Breast epithelium (tissue), 4 donors: ENCODE measurements around the gene CXCL16. TPM values are rescaled to one million over a fixed set of nuclear protein-coding genes. Genes with fewer than 3 reads are reported as not detected.
A peak's percentile ranks its signal among the peaks of the same experiment; 100 is the strongest.

Source experiments
- DNase-seq, 2 donors: peaks; one replicate each; pipeline ENCODE4 v3.0.0-alpha.2; 2019; ENCODE audit warnings: low spot score in 2 of 2
- H3K27ac ChIP-seq, 2 donors: fragments of 200-600 bp; sonication (generic) in 1 of 2; one replicate each; pipeline ENCODE4 v1.5.1; 2016 to 2019; ENCODE audit warnings: mild to moderate bottlenecking in 1 of 2
- H3K27me3 ChIP-seq, 2 donors: fragments of 200-600 bp; sonication (generic) in 1 of 2; one replicate each; pipeline versions ENCODE4 v1.5.1 to v1.6.0; 2017 to 2019; ENCODE audit warnings: control low read depth in 1 of 2, mild to moderate bottlenecking in 1 of 2
- H3K36me3 ChIP-seq: fragments of 200-600 bp; one replicate; pipeline ENCODE4 v1.5.1; 2019
- H3K4me1 ChIP-seq, 2 donors: fragments of 200-600 bp; sonication (generic); one replicate each; pipeline ENCODE4 v1.5.1; 2016 to 2019; ENCODE audit warnings: control low read depth in 1 of 2
- H3K4me3 ChIP-seq, 3 donors: fragments of 200-600 bp; sonication (generic); 1 replicate in 2 of 3; 2 replicates in 1 of 3; pipeline ENCODE4 v1.5.1; 2016 to 2019; ENCODE audit warnings: mild to moderate bottlenecking in 3 of 3, moderate library complexity in 2 of 3
- H3K9me3 ChIP-seq, 2 donors: fragments of 200-600 bp; sonication (generic) in 1 of 2; one replicate each; pipeline ENCODE4 v1.5.1; 2016 to 2019; ENCODE audit warnings: control low read depth in 1 of 2
- POLR2A ChIP-seq: fragments of 450-650 bp; IDR thresholded peaks from one replicate; pipeline ENCODE4 v1.6.1; 2016; ENCODE audit warnings: antibody characterized with exemption, mild to moderate bottlenecking, moderate library complexity
- POLR2AphosphoS5 ChIP-seq, 3 donors: sonication (generic); formaldehyde crosslinking; IDR thresholded peaks; one replicate each; pipeline ENCODE4 v1.6.1; 2017; ENCODE audit warnings: antibody characterized with exemption in 3 of 3
- intact Hi-C: fragments of 100-400 bp; cut with DNase I; formaldehyde crosslinking; loops from one replicate; pipeline ENCODE4 v1.15.1; 2023; ENCODE audit warnings: low total_unique reads
- total RNA-seq, 3 donors: library from RNA; depleted of rRNA; stranded (reverse); fragments of >200 nt; gene quantifications; one replicate each; pipeline ENCODE4 v1.1.0, GENCODE V29; 2016
- TF ChIP-seq, protein P1 (sequence below), 3 donors: fragments of 450-650 bp; IDR thresholded peaks; one replicate each; pipeline ENCODE4 v1.5.1; 2016 to 2017; ENCODE audit warnings: antibody characterized with exemption in 3 of 3, mild to moderate bottlenecking in 3 of 3, moderate library complexity in 3 of 3

The CXCL16 gene
- total RNA-seq, 3 donors from 2014 or later: 13.8 to 25.8 (median 18.6) TPM

DNA sequence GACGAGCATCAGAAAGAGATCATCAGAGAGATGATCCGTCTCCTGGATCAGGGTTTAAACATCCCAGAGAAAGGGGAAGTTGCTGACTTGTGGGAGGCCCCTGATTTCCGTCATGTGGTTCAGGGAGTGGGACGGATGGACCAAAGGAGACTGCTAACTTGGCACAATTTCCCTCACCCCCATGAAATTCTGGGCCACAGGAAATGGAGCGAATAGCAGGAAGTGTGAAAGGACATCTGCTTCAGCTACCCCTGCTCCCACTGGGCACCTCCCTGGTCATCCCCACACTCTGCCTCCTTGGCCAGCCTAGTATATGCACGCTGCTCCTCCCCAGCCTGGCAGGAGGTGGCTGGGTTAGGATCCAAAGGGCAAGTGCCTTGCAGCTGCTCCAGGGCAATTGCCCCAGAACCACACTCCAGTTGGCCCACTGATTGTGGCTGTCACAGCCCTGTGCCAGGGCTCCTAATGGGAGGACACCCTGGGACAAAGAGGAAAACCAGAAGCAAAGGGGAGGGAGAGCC is 28.0 kb downstream of the CXCL16 start:
- Histone ChIP-seq H3K4me3 (peak overlapping the region; percentile 21 to 81 (median 79)), H3K27ac (peak overlapping the region in 1 of 2 donors; percentile 27)
- intact Hi-C loops: no loop called here

DNA sequence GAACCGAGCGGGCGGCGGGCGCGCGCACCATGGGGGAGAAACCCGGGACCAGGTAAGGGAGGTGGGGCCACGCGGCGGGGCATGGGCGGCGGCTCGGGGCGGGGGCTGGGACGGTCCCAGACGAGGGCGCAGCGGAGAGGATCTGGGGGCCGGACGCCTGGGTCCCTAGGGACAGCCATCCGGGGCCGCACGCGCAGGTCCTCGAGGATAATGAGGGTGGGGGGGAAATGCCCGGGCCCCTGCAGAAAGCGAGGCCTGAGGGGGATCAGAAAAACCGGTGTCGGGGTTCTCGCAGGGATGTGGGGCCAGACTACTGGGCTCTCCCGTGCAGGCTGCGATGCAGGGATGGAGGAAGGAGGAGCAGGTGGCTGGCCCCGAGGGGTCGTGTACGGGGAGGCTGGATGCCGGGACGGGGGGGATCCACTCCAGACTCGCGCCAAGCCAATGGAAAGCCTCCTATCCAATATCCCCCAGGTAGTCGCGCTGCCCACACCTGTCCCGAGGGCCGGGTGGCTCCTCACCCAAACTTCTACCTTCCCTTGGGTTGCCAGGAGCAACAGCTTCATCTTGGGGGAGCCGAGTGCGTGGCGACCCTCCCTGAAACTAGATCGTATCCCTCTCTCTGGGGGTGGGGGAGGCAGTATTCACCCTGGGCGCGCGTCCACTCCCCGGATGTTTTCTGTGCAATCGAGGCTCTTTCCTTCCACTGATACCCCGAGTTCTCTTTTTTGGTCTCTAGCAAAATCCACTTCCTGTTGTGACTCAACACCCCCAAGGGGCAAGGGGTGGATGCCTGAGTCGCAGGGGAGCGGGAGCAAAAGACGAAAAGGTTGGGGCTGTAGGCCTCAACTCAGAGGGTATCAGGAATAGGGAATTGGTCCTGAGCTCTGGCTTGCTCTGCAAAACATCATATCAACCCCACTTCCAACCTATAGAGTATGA is 28.8 kb downstream of the CXCL16 start:
- DNase-seq: no peak
- peak overlapping the region; percentile 83 to 89 for H3K27ac ChIP-seq
- no peaks in the 10 kb centered on the region for H3K9me3 ChIP-seq
- H3K36me3 ChIP-seq: no peaks in the 10 kb centered on the region
- intact Hi-C loops: no loop called here
- H3K27me3 ChIP-seq: no peaks in the 10 kb centered on the region
- H3K4me1 ChIP-seq: peaks cover 0 to 2% of the 10 kb centered on the region in 2 donors
- TF ChIP-seq POLR2AphosphoS5 (IDR thresholded peaks at IDR 0.05) (no peak), POLR2A (no peak)
- TF ChIP-seq, protein P1, sequence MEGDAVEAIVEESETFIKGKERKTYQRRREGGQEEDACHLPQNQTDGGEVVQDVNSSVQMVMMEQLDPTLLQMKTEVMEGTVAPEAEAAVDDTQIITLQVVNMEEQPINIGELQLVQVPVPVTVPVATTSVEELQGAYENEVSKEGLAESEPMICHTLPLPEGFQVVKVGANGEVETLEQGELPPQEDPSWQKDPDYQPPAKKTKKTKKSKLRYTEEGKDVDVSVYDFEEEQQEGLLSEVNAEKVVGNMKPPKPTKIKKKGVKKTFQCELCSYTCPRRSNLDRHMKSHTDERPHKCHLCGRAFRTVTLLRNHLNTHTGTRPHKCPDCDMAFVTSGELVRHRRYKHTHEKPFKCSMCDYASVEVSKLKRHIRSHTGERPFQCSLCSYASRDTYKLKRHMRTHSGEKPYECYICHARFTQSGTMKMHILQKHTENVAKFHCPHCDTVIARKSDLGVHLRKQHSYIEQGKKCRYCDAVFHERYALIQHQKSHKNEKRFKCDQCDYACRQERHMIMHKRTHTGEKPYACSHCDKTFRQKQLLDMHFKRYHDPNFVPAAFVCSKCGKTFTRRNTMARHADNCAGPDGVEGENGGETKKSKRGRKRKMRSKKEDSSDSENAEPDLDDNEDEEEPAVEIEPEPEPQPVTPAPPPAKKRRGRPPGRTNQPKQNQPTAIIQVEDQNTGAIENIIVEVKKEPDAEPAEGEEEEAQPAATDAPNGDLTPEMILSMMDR (IDR thresholded peaks at IDR 0.05): no peak
- H3K4me3 ChIP-seq: peak overlapping the region; percentile 67 to 81 (median 79)

More for the DNA sequence above, 28.0 kb downstream of the CXCL16 start:
- Histone ChIP-seq H3K27me3 (no peaks in the 10 kb centered on the region), H3K9me3 (no peaks in the 10 kb centered on the region), H3K4me1 (peaks cover 0 to 2% of the 10 kb centered on the region in 2 donors), H3K36me3 (no peaks in the 10 kb centered on the region)
- DNase-seq: no peak
- TF ChIP-seq, protein P1 (IDR thresholded peaks at IDR 0.05): no peak
- TF ChIP-seq POLR2AphosphoS5 (IDR thresholded peaks at IDR 0.05) (no peak), POLR2A (no peak)

DNA sequence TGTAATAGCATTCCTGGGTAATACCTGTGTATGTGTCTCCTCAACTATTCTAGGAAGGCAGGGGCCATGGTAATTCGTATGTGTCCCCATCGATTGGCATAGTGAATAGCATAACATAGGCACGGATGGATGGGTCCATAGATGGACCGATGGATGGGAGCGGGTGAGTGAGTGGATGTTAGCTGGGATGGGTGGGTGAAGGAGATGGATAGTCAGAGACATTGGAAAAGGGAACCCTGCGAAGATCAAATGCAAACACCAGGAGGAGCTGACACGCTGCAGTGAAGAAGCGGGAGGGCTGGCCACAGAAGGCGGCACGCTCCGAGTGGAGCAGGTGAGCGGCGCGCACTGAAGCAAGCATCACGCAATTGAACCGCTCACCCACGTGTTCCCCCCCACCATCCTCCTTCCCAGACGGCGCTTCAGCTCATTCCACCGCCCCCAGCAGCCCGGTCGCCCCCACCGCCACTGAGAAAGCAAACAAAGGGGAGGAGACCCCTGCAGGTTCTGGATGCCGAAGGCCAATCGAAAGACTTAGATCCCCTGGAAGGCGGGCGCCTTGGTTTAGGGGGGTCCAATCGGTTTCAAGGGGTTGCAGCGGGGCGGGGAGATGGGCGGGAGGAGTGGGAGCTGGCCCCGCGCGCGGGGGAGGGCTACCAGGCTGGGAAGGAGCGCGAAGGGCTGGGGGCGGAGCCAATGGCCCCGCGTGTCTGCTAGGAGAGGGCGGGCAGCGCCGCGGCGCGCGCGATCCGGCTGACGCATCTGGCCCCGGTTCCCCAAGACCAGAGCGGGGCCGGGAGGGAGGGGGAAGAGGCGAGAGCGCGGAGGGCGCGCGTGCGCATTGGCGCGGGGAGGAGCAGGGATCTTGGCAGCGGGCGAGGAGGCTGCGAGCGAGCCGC is 29.7 kb downstream of the CXCL16 start, which contains the start of gene ARRB2:
ARRB2 (plus strand) TSS at position 839 of the 899 bp plus-strand sequence. CDS start 90 bp downstream, outside the sequence.
- no peaks in the 10 kb centered on the region for H3K9me3 ChIP-seq
- TF ChIP-seq POLR2A: no peak
- TF ChIP-seq, protein P1 (IDR thresholded peaks at IDR 0.05): peak; percentile 54 to 89 (median 61)
- peak; percentile 9 to 56 (median 34) for TF ChIP-seq POLR2AphosphoS5 (IDR thresholded peaks at IDR 0.05)
- H3K4me3 ChIP-seq: peak within 1 kb of the TSS; percentile 67 to 81 (median 79)
- H3K27ac ChIP-seq: peak within 1 kb of the TSS; percentile 83 to 89
- no peaks in the 10 kb centered on the region for H3K27me3 ChIP-seq
- no peaks in the 10 kb centered on the region for H3K36me3 ChIP-seq
- intact Hi-C loops: no loop called here
- peak; percentile 96 to 98 for DNase-seq
- H3K4me1 ChIP-seq: peaks cover 0 to 2% of the 10 kb centered on the region in 2 donors

DNA sequence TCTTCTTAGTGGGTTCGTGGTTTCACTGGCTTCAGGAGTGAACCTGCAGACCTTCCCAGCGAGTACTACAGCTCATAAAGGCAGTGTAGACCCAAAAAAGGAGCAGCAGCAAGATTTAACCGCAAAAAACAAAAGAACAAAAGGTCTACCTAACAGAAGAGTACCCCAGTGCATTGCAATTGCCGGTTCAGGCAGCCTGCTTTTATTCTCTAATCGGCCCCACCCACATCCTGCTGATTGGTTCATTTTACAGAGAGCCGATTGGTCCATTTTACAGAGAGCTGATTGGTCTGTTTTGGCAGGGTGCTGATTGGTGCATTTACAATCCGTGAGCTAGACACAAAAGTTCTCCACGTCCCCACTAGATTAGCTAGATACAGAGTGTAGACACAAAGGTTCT is 31.3 kb downstream of the CXCL16 start:
- intact Hi-C loops: no loop called here
- no peaks in the 10 kb centered on the region for H3K36me3 ChIP-seq
- DNase-seq: no peak
- no peaks in the 10 kb centered on the region for H3K27me3 ChIP-seq
- TF ChIP-seq POLR2A: no peak
- no peak for TF ChIP-seq POLR2AphosphoS5 (IDR thresholded peaks at IDR 0.05)
- TF ChIP-seq, protein P1 (IDR thresholded peaks at IDR 0.05): no peak
- H3K4me3 ChIP-seq: no peak overlapping the region
- no peaks in the 10 kb centered on the region for H3K9me3 ChIP-seq
- H3K4me1 ChIP-seq: peaks cover 0 to 2% of the 10 kb centered on the region in 2 donors
- H3K27ac ChIP-seq: no peak overlapping the region
